SW 1271 (cell line): Measurements from ENCODE around the gene TTLL3.
"Not testable (repeated sequence)": the region's sequence is repeated elsewhere in the genome, so short reads cannot be mapped to it uniquely, and the experiment has no call there.

Experiments used
- DNase-seq, 2 experiments: peaks; one replicate each; lab custom pipeline; 2025; lab: John Stamatoyannopoulos, UW

Gene TTLL3

GRCh38 chr3:9809615-9810432 is at the start of gene TTLL3:
Gene TTLL3, plus strand, starts transcription at chr3:9810262. Its CDS starts 400 bp downstream, at chr3:9810662.
- peak; percentile 32 to 71 for DNase-seq

GRCh38 chr3:9760779-9761505 is 49.1 kb upstream of the TTLL3 start:
- DNase-seq: no peak

GRCh38 chr3:9761919-9762318 is 48.1 kb upstream of the TTLL3 start:
- no peak for DNase-seq

GRCh38 chr3:9762871-9763270 is 47.2 kb upstream of the TTLL3 start:
- no peak for DNase-seq

- no peak for DNase-seq
Observed at GRCh38 chr3:9765865-9766264, 44.2 kb upstream of the TTLL3 start.

- no peak for DNase-seq
Observed at GRCh38 chr3:9767418-9767817, 42.6 kb upstream of the TTLL3 start.

GRCh38 chr3:9768141-9768775 is 41.8 kb upstream of the TTLL3 start:
- DNase-seq: no peak

- no peak for DNase-seq
Observed at GRCh38 chr3:9769012-9769411, 41.0 kb upstream of the TTLL3 start.

- DNase-seq: no peak
Observed at GRCh38 chr3:9769426-9770275, 40.4 kb upstream of the TTLL3 start, which contains the start of gene CAMK1. Gene CAMK1, minus strand, starts transcription at chr3:9769947. Its CDS starts 2,198 bp downstream, at chr3:9767749.

- no peak for DNase-seq
Observed at GRCh38 chr3:9770276-9770812, 39.7 kb upstream of the TTLL3 start.

- not testable (repeated sequence) for DNase-seq
Observed at GRCh38 chr3:9771007-9771406, 39.1 kb upstream of the TTLL3 start.

- no peak for DNase-seq
Observed at GRCh38 chr3:9776896-9777693, 33.0 kb upstream of the TTLL3 start.

GRCh38 chr3:9777694-9778021 is 32.4 kb upstream of the TTLL3 start:
- DNase-seq: no peak

GRCh38 chr3:9778143-9779074 is 31.7 kb upstream of the TTLL3 start:
- no peak for DNase-seq

- DNase-seq: no peak
Observed at GRCh38 chr3:9779075-9779593, 30.9 kb upstream of the TTLL3 start.

GRCh38 chr3:9779721-9780457 is 30.2 kb upstream of the TTLL3 start:
- DNase-seq: no peak

GRCh38 chr3:9780458-9780812 is 29.6 kb upstream of the TTLL3 start:
- no peak for DNase-seq

- DNase-seq: no peak
Observed at GRCh38 chr3:9780910-9781309, 29.2 kb upstream of the TTLL3 start.

GRCh38 chr3:9781551-9781950 is 28.5 kb upstream of the TTLL3 start:
- no peak for DNase-seq
